WTC11 (cell line): ENCODE data around the gene SCRG1. TPM values are rescaled to one million over a fixed set of nuclear protein-coding genes. Genes with fewer than 3 reads are reported as not detected.

Source experiments
- ATAC-seq: fragments of 200-7000 bp; cut with Tn5 transposase; 2 replicates; pipeline ENCODE4 v1.10.0; 2021; ENCODE audit warnings: mild to moderate bottlenecking, moderate library complexity
- CTCF ChIA-PET: fragments of 300-600 bp; sonication (Branson Sonifier 250); formaldehyde crosslinking; loops from one replicate; lab custom pipeline; 2021; ENCODE audit warnings: antibody characterized with exemption; lab: Charles Lee
- POLR2A ChIA-PET: fragments of 350-600 bp; sonication (Branson Sonifier 250); formaldehyde crosslinking; loops from one replicate; lab custom pipeline; 2021; ENCODE audit warnings: antibody characterized with exemption; lab: Charles Lee
- DNase-seq: peaks from one replicate; pipeline ENCODE4 v3.0.0; 2021; ENCODE audit warnings: low spot score
- H3K27ac Mint-ChIP-seq: 2 replicates; pipeline ENCODE4 v1.8.0; 2021; ENCODE audit warnings: mixed read lengths
- H3K27me3 Mint-ChIP-seq: 2 replicates; pipeline ENCODE4 v1.8.0; 2021; ENCODE audit warnings: low read depth, mild to moderate bottlenecking, moderate library complexity, mixed read lengths
- H3K36me3 Mint-ChIP-seq: 2 replicates; pipeline ENCODE4 v1.8.0; 2021; ENCODE audit warnings: mixed read lengths
- H3K4me1 Mint-ChIP-seq: 2 replicates; pipeline ENCODE4 v1.8.0; 2022; ENCODE audit warnings: mixed read lengths
- H3K4me3 Mint-ChIP-seq: 2 replicates; pipeline ENCODE4 v1.8.0; 2021; ENCODE audit warnings: mild to moderate bottlenecking, moderate library complexity, mixed read lengths
- H3K9me3 Mint-ChIP-seq: 2 replicates; pipeline ENCODE4 v1.8.0; 2021; ENCODE audit warnings: mixed read lengths
- ARID4B ChIP-seq: sonication (generic); formaldehyde crosslinking; IDR thresholded peaks from 2 replicates; pipeline ENCODE4 v1.8.0; 2023; ENCODE audit warnings: missing genetic modification reagents, mild to moderate bottlenecking, borderline replicate concordance
- ATF3 ChIP-seq: sonication (generic); formaldehyde crosslinking; conservative IDR thresholded peaks from 2 replicates; pipeline ENCODE4 v1.8.1; 2022; ENCODE audit warnings: mild to moderate bottlenecking, missing genetic modification reagents
- CREM ChIP-seq: sonication (generic); formaldehyde crosslinking; IDR thresholded peaks from 2 replicates; pipeline ENCODE4 v1.8.1; 2022; ENCODE audit warnings: mild to moderate bottlenecking, missing genetic modification reagents, moderate library complexity
- ESRRA ChIP-seq: sonication (generic); formaldehyde crosslinking; IDR thresholded peaks from 2 replicates; pipeline ENCODE4 v1.8.1; 2022; ENCODE audit warnings: mild to moderate bottlenecking, missing genetic modification reagents, borderline replicate concordance
- FOXK1 ChIP-seq: sonication (generic); formaldehyde crosslinking; IDR thresholded peaks from 2 replicates; pipeline ENCODE4 v1.8.0; 2022; ENCODE audit warnings: mild to moderate bottlenecking, moderate library complexity, missing genetic modification reagents
- FOXP4 ChIP-seq: sonication (generic); formaldehyde crosslinking; IDR thresholded peaks from 2 replicates; pipeline ENCODE4 v1.8.0; 2022; ENCODE audit warnings: mild to moderate bottlenecking, missing genetic modification reagents
- GRHL2 ChIP-seq: fragments of 250-450 bp; sonication (Bioruptor Pico); IDR thresholded peaks from 2 replicates; pipeline ENCODE4 v1.8.0; 2022; ENCODE audit warnings: mild to moderate bottlenecking, moderate library complexity; ENCODE audit not compliant: insufficient replicate concordance, severe bottlenecking
- HMGXB4 ChIP-seq: sonication (generic); formaldehyde crosslinking; IDR thresholded peaks from 2 replicates; pipeline ENCODE4 v1.8.1; 2023; ENCODE audit warnings: mild to moderate bottlenecking, moderate library complexity, missing genetic modification reagents
- MYBL2 ChIP-seq: sonication (generic); formaldehyde crosslinking; IDR thresholded peaks from 2 replicates; pipeline ENCODE4 v1.8.1; 2023; ENCODE audit warnings: mild to moderate bottlenecking, moderate library complexity, missing genetic modification reagents
- NFE2L1 ChIP-seq: sonication (generic); formaldehyde crosslinking; IDR thresholded peaks from 2 replicates; pipeline ENCODE4 v1.8.1; 2023; ENCODE audit warnings: missing genetic modification reagents
- NR3C1 ChIP-seq: sonication (generic); formaldehyde crosslinking; conservative IDR thresholded peaks from 2 replicates; pipeline ENCODE4 v1.8.1; 2023; ENCODE audit warnings: low read depth, mild to moderate bottlenecking, missing genetic modification reagents
- RORB ChIP-seq: fragments of 250-450 bp; sonication (Bioruptor Pico); IDR thresholded peaks from 2 replicates; pipeline ENCODE4 v1.9.0; 2021; ENCODE audit warnings: mild to moderate bottlenecking
- ZNF232 ChIP-seq: sonication (generic); formaldehyde crosslinking; IDR thresholded peaks from 2 replicates; pipeline ENCODE4 v1.8.0; 2022; ENCODE audit warnings: mild to moderate bottlenecking, missing genetic modification reagents
- ZNF317 ChIP-seq: sonication (generic); formaldehyde crosslinking; IDR thresholded peaks from 2 replicates; pipeline ENCODE4 v1.8.1; 2023; ENCODE audit warnings: low read depth, mild to moderate bottlenecking, moderate library complexity, missing genetic modification reagents, borderline replicate concordance
- total RNA-seq: library from RNA; stranded (reverse); gene quantifications from 3 replicates; pipeline ENCODE4 v1.2.3, GENCODE V29; 2021
- TF ChIP-seq, protein P1 (sequence below): fragments of 250-450 bp; sonication (Bioruptor Pico); IDR thresholded peaks from 2 replicates; pipeline ENCODE4 v1.9.0; 2021; ENCODE audit warnings: mild to moderate bottlenecking
- TF ChIP-seq, protein P2 (sequence below): fragments of 250-450 bp; sonication (Bioruptor Pico); IDR thresholded peaks from 2 replicates; pipeline ENCODE4 v2.1.2; 2022; ENCODE audit warnings: mild to moderate bottlenecking, moderate library complexity
- TF ChIP-seq, protein P3 (sequence below): sonication (generic); formaldehyde crosslinking; IDR thresholded peaks from 2 replicates; pipeline ENCODE4 v1.8.1; 2023; ENCODE audit warnings: mild to moderate bottlenecking, missing genetic modification reagents

The SCRG1 gene
- total RNA-seq, 1 experiment from 2014 or later: not detected

GRCh38 chr4:173337463-173337862 is 61.5 kb downstream of the SCRG1 start:
- peaks cover 40% of the 10 kb centered on the region for H3K4me1 Mint-ChIP-seq
- H3K36me3 Mint-ChIP-seq: peaks cover 13% of the 10 kb centered on the region
- TF ChIP-seq, protein P1, sequence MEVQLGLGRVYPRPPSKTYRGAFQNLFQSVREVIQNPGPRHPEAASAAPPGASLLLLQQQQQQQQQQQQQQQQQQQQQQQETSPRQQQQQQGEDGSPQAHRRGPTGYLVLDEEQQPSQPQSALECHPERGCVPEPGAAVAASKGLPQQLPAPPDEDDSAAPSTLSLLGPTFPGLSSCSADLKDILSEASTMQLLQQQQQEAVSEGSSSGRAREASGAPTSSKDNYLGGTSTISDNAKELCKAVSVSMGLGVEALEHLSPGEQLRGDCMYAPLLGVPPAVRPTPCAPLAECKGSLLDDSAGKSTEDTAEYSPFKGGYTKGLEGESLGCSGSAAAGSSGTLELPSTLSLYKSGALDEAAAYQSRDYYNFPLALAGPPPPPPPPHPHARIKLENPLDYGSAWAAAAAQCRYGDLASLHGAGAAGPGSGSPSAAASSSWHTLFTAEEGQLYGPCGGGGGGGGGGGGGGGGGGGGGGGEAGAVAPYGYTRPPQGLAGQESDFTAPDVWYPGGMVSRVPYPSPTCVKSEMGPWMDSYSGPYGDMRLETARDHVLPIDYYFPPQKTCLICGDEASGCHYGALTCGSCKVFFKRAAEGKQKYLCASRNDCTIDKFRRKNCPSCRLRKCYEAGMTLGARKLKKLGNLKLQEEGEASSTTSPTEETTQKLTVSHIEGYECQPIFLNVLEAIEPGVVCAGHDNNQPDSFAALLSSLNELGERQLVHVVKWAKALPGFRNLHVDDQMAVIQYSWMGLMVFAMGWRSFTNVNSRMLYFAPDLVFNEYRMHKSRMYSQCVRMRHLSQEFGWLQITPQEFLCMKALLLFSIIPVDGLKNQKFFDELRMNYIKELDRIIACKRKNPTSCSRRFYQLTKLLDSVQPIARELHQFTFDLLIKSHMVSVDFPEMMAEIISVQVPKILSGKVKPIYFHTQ (CRISPR knock-in tag): no peak
- TF ChIP-seq MYBL2 (CRISPR knock-in tag) (no peak), ESRRA (CRISPR knock-in tag) (no peak), RORB (CRISPR knock-in tag) (no peak), CREM (no peak), HMGXB4 (CRISPR knock-in tag) (no peak), NR3C1 (no peak), GRHL2 (no peak), NFE2L1 (CRISPR knock-in tag) (no peak)
- TF ChIP-seq, protein P2, sequence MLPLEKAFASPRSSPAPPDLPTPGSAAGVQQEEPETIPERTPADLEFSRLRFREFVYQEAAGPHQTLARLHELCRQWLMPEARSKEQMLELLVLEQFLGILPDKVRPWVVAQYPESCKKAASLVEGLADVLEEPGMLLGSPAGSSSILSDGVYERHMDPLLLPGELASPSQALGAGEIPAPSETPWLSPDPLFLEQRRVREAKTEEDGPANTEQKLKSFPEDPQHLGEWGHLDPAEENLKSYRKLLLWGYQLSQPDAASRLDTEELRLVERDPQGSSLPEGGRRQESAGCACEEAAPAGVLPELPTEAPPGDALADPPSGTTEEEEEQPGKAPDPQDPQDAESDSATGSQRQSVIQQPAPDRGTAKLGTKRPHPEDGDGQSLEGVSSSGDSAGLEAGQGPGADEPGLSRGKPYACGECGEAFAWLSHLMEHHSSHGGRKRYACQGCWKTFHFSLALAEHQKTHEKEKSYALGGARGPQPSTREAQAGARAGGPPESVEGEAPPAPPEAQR (CRISPR knock-in tag): no peak
- TF ChIP-seq, all 79 proteins: peak for 0
- DNase-seq: no peak
- no peaks in the 10 kb centered on the region for H3K27me3 Mint-ChIP-seq
- CTCF ChIA-PET: interaction anchor here (0.6 kb wide), 1 partner anchor 20 kb away, joined by 4 read pairs; no protein-coding TSS in a partner anchor
- no peak overlapping the region for H3K27ac Mint-ChIP-seq
- no peaks in the 10 kb centered on the region for H3K9me3 Mint-ChIP-seq
- POLR2A ChIA-PET: no interaction called here
- no peak overlapping the region for H3K4me3 Mint-ChIP-seq
- no peak for ATAC-seq

DNA sequence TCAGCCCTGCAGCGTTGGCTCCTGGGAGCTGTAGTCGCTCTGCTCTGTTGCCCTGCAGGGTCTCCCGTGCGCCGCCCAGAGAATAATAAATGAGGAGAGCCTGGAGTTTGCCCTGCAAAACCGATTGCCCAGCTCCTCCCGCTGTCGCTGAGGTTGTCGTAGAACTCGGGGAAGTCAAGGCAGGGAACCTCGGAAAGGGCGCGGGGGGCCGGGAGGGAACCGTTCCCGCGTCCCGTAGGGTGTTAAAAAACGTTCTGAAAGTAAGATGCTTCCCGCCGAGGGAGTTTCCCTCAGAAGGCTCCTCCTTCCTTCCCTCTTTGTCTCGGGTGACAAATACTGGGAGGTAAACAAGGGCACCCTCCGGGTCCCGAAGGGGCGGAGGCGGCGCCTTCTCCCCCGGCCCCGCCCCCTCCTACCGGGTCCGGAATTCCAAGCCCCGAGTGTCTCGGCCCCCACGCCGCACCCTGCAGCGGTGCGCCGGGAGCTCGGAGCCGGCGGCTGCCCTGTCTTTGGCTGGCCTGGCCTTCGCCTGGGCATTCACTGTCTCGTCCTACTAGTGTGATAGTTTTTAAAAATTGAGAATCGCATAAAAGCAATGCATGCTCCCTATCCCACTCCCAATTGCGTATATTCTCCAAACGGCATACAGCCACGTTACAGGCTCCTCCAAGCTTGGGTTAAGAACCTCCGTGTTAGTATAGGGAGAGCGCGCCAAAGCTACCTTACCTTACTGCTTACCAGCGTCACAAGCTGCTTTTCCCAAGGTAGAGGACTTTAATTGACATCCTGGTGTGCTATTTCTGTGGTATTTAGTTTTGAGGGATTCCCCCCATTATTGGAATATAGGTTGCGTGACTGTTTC is 63.8 kb downstream of the SCRG1 start:
- Mint-ChIP-seq H3K36me3 (peaks cover 33% of the 10 kb centered on the region), H3K9me3 (no peaks in the 10 kb centered on the region), H3K27ac (peak overlapping the region; percentile 100), H3K4me1 (peaks cover 36% of the 10 kb centered on the region), H3K4me3 (peak overlapping the region; percentile 96), H3K27me3 (no peaks in the 10 kb centered on the region)
- ATAC-seq (peak; percentile 61), DNase-seq (peak; percentile 87)
- ChIA-PET POLR2A (interaction anchor here (0.6 to 4.5 kb wide), 19 partner anchors 16 to 322 kb away, joined by 3 to 109 read pairs (median 4); partner anchors contain the start of genes GALNT7 and SAP30), CTCF (interaction anchor here (1.0 to 3.4 kb wide), 10 partner anchors 14 to 443 kb away, joined by 3 to 23 read pairs (median 6); no protein-coding TSS in a partner anchor)
- TF ChIP-seq FOXP4 (CRISPR knock-in tag): peak; percentile 14; the same call in 1 of the 2 replicates
- TF ChIP-seq, protein P3, sequence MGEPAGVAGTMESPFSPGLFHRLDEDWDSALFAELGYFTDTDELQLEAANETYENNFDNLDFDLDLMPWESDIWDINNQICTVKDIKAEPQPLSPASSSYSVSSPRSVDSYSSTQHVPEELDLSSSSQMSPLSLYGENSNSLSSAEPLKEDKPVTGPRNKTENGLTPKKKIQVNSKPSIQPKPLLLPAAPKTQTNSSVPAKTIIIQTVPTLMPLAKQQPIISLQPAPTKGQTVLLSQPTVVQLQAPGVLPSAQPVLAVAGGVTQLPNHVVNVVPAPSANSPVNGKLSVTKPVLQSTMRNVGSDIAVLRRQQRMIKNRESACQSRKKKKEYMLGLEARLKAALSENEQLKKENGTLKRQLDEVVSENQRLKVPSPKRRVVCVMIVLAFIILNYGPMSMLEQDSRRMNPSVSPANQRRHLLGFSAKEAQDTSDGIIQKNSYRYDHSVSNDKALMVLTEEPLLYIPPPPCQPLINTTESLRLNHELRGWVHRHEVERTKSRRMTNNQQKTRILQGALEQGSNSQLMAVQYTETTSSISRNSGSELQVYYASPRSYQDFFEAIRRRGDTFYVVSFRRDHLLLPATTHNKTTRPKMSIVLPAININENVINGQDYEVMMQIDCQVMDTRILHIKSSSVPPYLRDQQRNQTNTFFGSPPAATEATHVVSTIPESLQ (CRISPR knock-in tag): no peak
- no peak for TF ChIP-seq ATF3 (CRISPR knock-in tag)
- TF ChIP-seq ZNF232 (CRISPR knock-in tag): no peak
- 0 out of 2 replicates have a peak, but pooled peaks have one; percentile 19 for TF ChIP-seq ARID4B (CRISPR knock-in tag)
- peak; percentile 65 for TF ChIP-seq FOXK1 (CRISPR knock-in tag)
- no peak for TF ChIP-seq ZNF317 (CRISPR knock-in tag)
